Erythroblast (primary cell): Measurements from ENCODE around the gene RTTN.

Experiments
- GATA1 ChIP-seq: IDR thresholded peaks from 2 replicates; pipeline ENCODE4 v1.6.1; 2011; ENCODE audit warnings: low read depth, mild to moderate bottlenecking, control low read depth, low read length, moderate library complexity
- POLR2A ChIP-seq: IDR thresholded peaks from 2 replicates; pipeline ENCODE4 v1.6.1; 2011; ENCODE audit warnings: mild to moderate bottlenecking, low read length

DNA sequence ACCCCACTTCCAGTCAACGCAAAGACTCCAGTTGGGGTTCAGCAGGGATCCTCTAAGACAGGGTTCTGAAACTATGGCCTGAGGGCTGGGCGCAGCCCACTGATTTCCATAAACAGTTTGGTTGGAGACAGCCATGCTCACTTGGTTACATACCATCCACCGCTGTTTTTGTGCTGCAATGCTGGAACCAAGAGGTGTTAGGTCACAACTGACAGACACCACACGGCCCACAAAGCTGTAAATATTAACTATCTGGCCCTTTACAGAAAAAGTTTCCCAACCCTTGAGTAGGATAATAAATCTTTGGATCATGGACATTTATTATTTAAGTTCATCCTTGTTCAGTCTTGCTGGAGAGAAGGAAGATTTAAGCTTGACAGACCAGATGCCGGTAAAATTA lies 249.4 kb downstream of the RTTN start:
- TF ChIP-seq POLR2A (no peak), GATA1 (no peak)
